ENCODE results near the gene OR56B1. TPM values are rescaled to one million over a fixed set of nuclear protein-coding genes. Genes with fewer than 3 reads are reported as not detected.
"Not testable (repeated sequence)": the region's sequence is repeated elsewhere in the genome, so short reads cannot be mapped to it uniquely, and the experiment has no call there.

OR56B1 gene, protein sequence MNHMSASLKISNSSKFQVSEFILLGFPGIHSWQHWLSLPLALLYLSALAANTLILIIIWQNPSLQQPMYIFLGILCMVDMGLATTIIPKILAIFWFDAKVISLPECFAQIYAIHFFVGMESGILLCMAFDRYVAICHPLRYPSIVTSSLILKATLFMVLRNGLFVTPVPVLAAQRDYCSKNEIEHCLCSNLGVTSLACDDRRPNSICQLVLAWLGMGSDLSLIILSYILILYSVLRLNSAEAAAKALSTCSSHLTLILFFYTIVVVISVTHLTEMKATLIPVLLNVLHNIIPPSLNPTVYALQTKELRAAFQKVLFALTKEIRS
- total RNA-seq: not detected in 2 replicates

GRCh38 chr11:5736396-5736795 lies at the start of gene OR56B1:
TSS of gene OR56B1 (plus strand) at chr11:5736448. CDS start at chr11:5736517, 69 bp downstream.
- no peak for DNase-seq (ENCODE audit: low spot score)
- H3K4me1 Mint-ChIP-seq (ENCODE audit: low read depth): peaks cover 2% of the 10 kb centered on the region
- no peaks in the 10 kb centered on the region for H3K27me3 Mint-ChIP-seq (ENCODE audit: low read depth)
- intact Hi-C loops (cut with micrococcal nuclease): no loop called here
- H3K4me3 Mint-ChIP-seq (ENCODE audit: low read depth): no peak within 1 kb of the TSS
- H3K9me3 Mint-ChIP-seq: peaks cover 6% of the 10 kb centered on the region
- H3K36me3 Mint-ChIP-seq (ENCODE audit: low read depth): no peaks in the 10 kb centered on the region
- H3K27ac Mint-ChIP-seq: no peak within 1 kb of the TSS

DNA sequence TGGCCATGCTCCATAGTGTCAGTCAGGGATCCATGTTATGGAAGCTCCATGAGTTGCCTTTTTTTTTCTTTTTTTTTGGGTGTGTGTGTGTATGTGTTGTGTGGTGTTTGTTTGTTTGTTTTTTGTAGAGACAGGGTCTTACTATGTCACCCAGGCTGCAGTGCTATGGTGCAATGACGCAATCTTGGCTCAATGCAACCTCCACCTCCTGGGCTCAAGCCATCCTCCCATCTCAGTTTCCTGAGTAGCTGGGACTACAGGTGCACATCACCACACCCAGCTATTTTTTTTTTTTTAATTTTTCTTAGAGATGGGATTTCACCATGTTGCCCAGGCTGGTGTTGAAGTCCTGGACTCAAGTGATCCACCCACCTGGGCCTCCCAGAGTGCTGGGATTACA lies 47.8 kb upstream of the OR56B1 start:
- Mint-ChIP-seq H3K36me3 (ENCODE audit: low read depth) (peaks cover 15% of the 10 kb centered on the region), H3K9me3 (no peaks in the 10 kb centered on the region), H3K27ac (no peak overlapping the region), H3K4me3 (ENCODE audit: low read depth) (no peak overlapping the region), H3K4me1 (ENCODE audit: low read depth) (peaks cover 45% of the 10 kb centered on the region), H3K27me3 (ENCODE audit: low read depth) (no peaks in the 10 kb centered on the region)
- intact Hi-C loops (cut with micrococcal nuclease): loop anchor here (10.0 kb wide), 2 partner anchors 546 to 1594 kb away; partner anchors contain the start of genes CNGA4, FHIP1B and RRM1
- no peak for DNase-seq (ENCODE audit: low spot score)

GRCh38 chr11:5689551-5689983 lies 46.7 kb upstream of the OR56B1 start, which contains the start of gene TRIM22:
TSS of gene TRIM22 (plus strand) at chr11:5689790. CDS start at chr11:5696233, 6,443 bp downstream.
- peak within 1 kb of the TSS; percentile 89 for H3K27ac Mint-ChIP-seq
- no peaks in the 10 kb centered on the region for H3K9me3 Mint-ChIP-seq
- peak; percentile 55 for DNase-seq (ENCODE audit: low spot score)
- H3K4me3 Mint-ChIP-seq (ENCODE audit: low read depth): peak within 1 kb of the TSS; percentile 91
- H3K27me3 Mint-ChIP-seq (ENCODE audit: low read depth): no peaks in the 10 kb centered on the region
- peaks cover 22% of the 10 kb centered on the region for H3K36me3 Mint-ChIP-seq (ENCODE audit: low read depth)
- H3K4me1 Mint-ChIP-seq (ENCODE audit: low read depth): peaks cover 42% of the 10 kb centered on the region
- intact Hi-C loops (cut with micrococcal nuclease): loop anchor here (10.0 kb wide), 2 partner anchors 545 to 1595 kb away; partner anchors contain the start of genes CNGA4, FHIP1B and RRM1

- intact Hi-C loops (cut with micrococcal nuclease): loop anchor here (2.0 kb wide), 1 partner anchor 631 kb away; the partner anchor contains the start of gene CAVIN3
- H3K9me3 Mint-ChIP-seq: no peaks in the 10 kb centered on the region
- peak overlapping the region; percentile 89 for H3K27ac Mint-ChIP-seq
- DNase-seq (ENCODE audit: low spot score): no peak
- peaks cover 26% of the 10 kb centered on the region for H3K36me3 Mint-ChIP-seq (ENCODE audit: low read depth)
- peak overlapping the region; percentile 91 for H3K4me3 Mint-ChIP-seq (ENCODE audit: low read depth)
- peaks cover 42% of the 10 kb centered on the region for H3K4me1 Mint-ChIP-seq (ENCODE audit: low read depth)
- H3K27me3 Mint-ChIP-seq (ENCODE audit: low read depth): no peaks in the 10 kb centered on the region
Observed at GRCh38 chr11:5690216-5690615, 46.0 kb upstream of the OR56B1 start.

GRCh38 chr11:5690736-5691135 lies 45.5 kb upstream of the OR56B1 start:
- intact Hi-C loops (cut with micrococcal nuclease): loop anchor here (2.0 kb wide), 1 partner anchor 630 kb away; the partner anchor contains the start of gene CAVIN3
- no peak for DNase-seq (ENCODE audit: low spot score)
- peak overlapping the region; percentile 91 for H3K4me3 Mint-ChIP-seq (ENCODE audit: low read depth)
- no peaks in the 10 kb centered on the region for H3K9me3 Mint-ChIP-seq
- H3K4me1 Mint-ChIP-seq (ENCODE audit: low read depth): peaks cover 42% of the 10 kb centered on the region
- peak overlapping the region; percentile 89 for H3K27ac Mint-ChIP-seq
- H3K27me3 Mint-ChIP-seq (ENCODE audit: low read depth): no peaks in the 10 kb centered on the region
- peaks cover 27% of the 10 kb centered on the region for H3K36me3 Mint-ChIP-seq (ENCODE audit: low read depth)

GRCh38 chr11:5691238-5691963 lies 44.8 kb upstream of the OR56B1 start:
- H3K4me1 Mint-ChIP-seq (ENCODE audit: low read depth): peaks cover 45% of the 10 kb centered on the region
- peaks cover 34% of the 10 kb centered on the region for H3K36me3 Mint-ChIP-seq (ENCODE audit: low read depth)
- DNase-seq (ENCODE audit: low spot score): not testable (repeated sequence)

GRCh38 chr11:5691964-5692361 lies 44.3 kb upstream of the OR56B1 start:
- intact Hi-C loops (cut with micrococcal nuclease): loop anchor here (2.0 kb wide), 1 partner anchor 629 kb away; the partner anchor contains the start of gene CAVIN3

More at GRCh38 chr11:5691238-5691963, 44.8 kb upstream of the OR56B1 start:
- peak overlapping the region; percentile 89 for H3K27ac Mint-ChIP-seq
- intact Hi-C loops (cut with micrococcal nuclease): loop anchor here (2.0 kb wide), 1 partner anchor 629 kb away; the partner anchor contains the start of gene CAVIN3
- H3K9me3 Mint-ChIP-seq; H3K27me3 Mint-ChIP-seq (ENCODE audit: low read depth): not testable (repeated sequence)
- H3K4me3 Mint-ChIP-seq (ENCODE audit: low read depth): peak overlapping the region; percentile 91

GRCh38 chr11:5694642-5695041 lies 41.6 kb upstream of the OR56B1 start:
- Mint-ChIP-seq H3K9me3 (no peaks in the 10 kb centered on the region), H3K27me3 (ENCODE audit: low read depth) (no peaks in the 10 kb centered on the region), H3K4me1 (ENCODE audit: low read depth) (peaks cover 42% of the 10 kb centered on the region), H3K36me3 (ENCODE audit: low read depth) (peaks cover 60% of the 10 kb centered on the region), H3K27ac (peak overlapping the region; percentile 51), H3K4me3 (ENCODE audit: low read depth) (no peak overlapping the region)
- intact Hi-C loops (cut with micrococcal nuclease): no loop called here
- no peak for DNase-seq (ENCODE audit: low spot score)

More at GRCh38 chr11:5691964-5692361, 44.3 kb upstream of the OR56B1 start:
- no peaks in the 10 kb centered on the region for H3K9me3 Mint-ChIP-seq
- peaks cover 46% of the 10 kb centered on the region for H3K4me1 Mint-ChIP-seq (ENCODE audit: low read depth)
- no peak for DNase-seq (ENCODE audit: low spot score)
- H3K4me3 Mint-ChIP-seq (ENCODE audit: low read depth): peak overlapping the region; percentile 91
- H3K27ac Mint-ChIP-seq: peak overlapping the region; percentile 64
- H3K36me3 Mint-ChIP-seq (ENCODE audit: low read depth): peaks cover 39% of the 10 kb centered on the region
- H3K27me3 Mint-ChIP-seq (ENCODE audit: low read depth): no peaks in the 10 kb centered on the region

- H3K4me1 Mint-ChIP-seq (ENCODE audit: low read depth): peaks cover 37% of the 10 kb centered on the region
Observed at GRCh38 chr11:5695580-5695979, 40.7 kb upstream of the OR56B1 start.

GRCh38 chr11:5696210-5696609 lies 40.0 kb upstream of the OR56B1 start:
- Mint-ChIP-seq H3K36me3 (ENCODE audit: low read depth) (peaks cover 74% of the 10 kb centered on the region), H3K9me3 (no peaks in the 10 kb centered on the region), H3K27ac (no peak overlapping the region), H3K4me3 (ENCODE audit: low read depth) (no peak overlapping the region), H3K27me3 (ENCODE audit: low read depth) (no peaks in the 10 kb centered on the region), H3K4me1 (ENCODE audit: low read depth) (peaks cover 38% of the 10 kb centered on the region)
- no peak for DNase-seq (ENCODE audit: low spot score)
- intact Hi-C loops (cut with micrococcal nuclease): no loop called here

More at GRCh38 chr11:5695580-5695979, 40.7 kb upstream of the OR56B1 start:
- H3K36me3 Mint-ChIP-seq (ENCODE audit: low read depth): peaks cover 68% of the 10 kb centered on the region
- no peak overlapping the region for H3K4me3 Mint-ChIP-seq (ENCODE audit: low read depth)
- DNase-seq (ENCODE audit: low spot score): no peak
- H3K27me3 Mint-ChIP-seq (ENCODE audit: low read depth): no peaks in the 10 kb centered on the region
- no peak overlapping the region for H3K27ac Mint-ChIP-seq
- intact Hi-C loops (cut with micrococcal nuclease): no loop called here
- H3K9me3 Mint-ChIP-seq: no peaks in the 10 kb centered on the region

- Mint-ChIP-seq H3K27me3 (ENCODE audit: low read depth) (no peaks in the 10 kb centered on the region), H3K4me3 (ENCODE audit: low read depth) (no peak overlapping the region), H3K4me1 (ENCODE audit: low read depth) (peaks cover 32% of the 10 kb centered on the region), H3K27ac (peak overlapping the region; percentile 33), H3K9me3 (no peaks in the 10 kb centered on the region), H3K36me3 (ENCODE audit: low read depth) (peaks cover 80% of the 10 kb centered on the region)
- no peak for DNase-seq (ENCODE audit: low spot score)
- intact Hi-C loops (cut with micrococcal nuclease): no loop called here
Observed at GRCh38 chr11:5698281-5698680, 38.0 kb upstream of the OR56B1 start.

DNA sequence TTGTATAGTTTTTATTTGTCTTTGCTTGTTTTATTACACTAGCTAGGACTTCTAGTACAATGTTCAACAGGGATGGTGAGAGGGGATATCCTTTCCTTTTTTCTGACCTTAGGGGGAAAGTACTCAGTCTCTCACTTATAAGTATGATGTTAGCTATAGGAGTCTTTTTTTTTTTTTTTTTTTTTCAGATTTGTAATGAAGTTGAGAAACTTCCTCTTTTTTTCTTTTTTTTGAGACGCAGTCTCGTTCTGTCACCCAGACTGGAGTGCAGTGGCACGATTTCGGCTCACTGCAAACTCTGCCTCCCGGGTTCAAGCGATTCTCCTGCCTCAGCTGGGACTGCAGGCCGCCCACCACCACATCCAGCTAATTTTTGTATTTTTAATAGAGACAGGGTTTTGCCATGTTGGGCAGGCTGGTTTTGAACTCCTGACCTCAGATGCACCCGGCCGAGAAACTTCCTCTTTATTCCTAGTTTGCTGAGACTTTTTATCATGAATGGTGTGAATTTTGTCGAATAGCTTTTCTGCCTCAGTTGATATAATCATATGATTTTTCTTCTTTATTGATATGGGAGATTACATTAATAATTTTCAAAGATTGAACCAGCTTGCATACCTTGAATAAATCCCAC lies 35.7 kb upstream of the OR56B1 start:
- Mint-ChIP-seq H3K36me3 (ENCODE audit: low read depth) (peaks cover 82% of the 10 kb centered on the region), H3K27ac (no peak overlapping the region), H3K4me3 (ENCODE audit: low read depth) (no peak overlapping the region), H3K27me3 (ENCODE audit: low read depth) (no peaks in the 10 kb centered on the region), H3K4me1 (ENCODE audit: low read depth) (peaks cover 28% of the 10 kb centered on the region), H3K9me3 (no peaks in the 10 kb centered on the region)
- no peak for DNase-seq (ENCODE audit: low spot score)
- intact Hi-C loops (cut with micrococcal nuclease): no loop called here
